ENCODE measurements around the gene SLC7A14. TPM values are rescaled to one million over a fixed set of nuclear protein-coding genes. Genes with fewer than 3 reads are reported as not detected.

The SLC7A14 gene
- total and polyA plus RNA-seq, 8 donors: 0.09 to 1.9 (median 0.20) TPM

DNA sequence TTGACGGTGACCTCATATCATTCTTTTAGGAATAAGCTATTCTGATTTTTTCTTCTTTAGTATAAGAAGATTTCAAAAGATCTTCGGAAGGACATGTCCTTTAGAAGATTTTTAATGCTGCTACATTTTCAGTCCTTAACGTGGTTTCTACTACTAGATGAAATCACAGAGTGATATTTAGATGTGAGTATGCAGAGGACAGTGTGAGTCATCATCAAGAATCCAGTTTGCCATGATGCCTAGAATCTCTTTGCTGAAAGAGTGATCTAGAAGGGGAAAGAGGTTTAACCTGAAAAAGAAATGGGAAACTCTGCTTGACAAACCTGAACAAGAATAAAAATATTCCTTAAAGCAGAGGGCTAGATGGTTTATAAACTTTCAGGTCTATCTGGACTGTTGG lies 43.2 kb downstream of the SLC7A14 start:
- H3K27me3 ChIP-seq: peaks cover 0 to 2% (median 0%) of the 10 kb centered on the region in 4 donors
- no peak for DNase-seq
- no peaks in the 10 kb centered on the region for H3K9me3 ChIP-seq
- ATAC-seq: no peak
- no peaks in the 10 kb centered on the region for H3K36me3 ChIP-seq
- TF ChIP-seq, protein P1, sequence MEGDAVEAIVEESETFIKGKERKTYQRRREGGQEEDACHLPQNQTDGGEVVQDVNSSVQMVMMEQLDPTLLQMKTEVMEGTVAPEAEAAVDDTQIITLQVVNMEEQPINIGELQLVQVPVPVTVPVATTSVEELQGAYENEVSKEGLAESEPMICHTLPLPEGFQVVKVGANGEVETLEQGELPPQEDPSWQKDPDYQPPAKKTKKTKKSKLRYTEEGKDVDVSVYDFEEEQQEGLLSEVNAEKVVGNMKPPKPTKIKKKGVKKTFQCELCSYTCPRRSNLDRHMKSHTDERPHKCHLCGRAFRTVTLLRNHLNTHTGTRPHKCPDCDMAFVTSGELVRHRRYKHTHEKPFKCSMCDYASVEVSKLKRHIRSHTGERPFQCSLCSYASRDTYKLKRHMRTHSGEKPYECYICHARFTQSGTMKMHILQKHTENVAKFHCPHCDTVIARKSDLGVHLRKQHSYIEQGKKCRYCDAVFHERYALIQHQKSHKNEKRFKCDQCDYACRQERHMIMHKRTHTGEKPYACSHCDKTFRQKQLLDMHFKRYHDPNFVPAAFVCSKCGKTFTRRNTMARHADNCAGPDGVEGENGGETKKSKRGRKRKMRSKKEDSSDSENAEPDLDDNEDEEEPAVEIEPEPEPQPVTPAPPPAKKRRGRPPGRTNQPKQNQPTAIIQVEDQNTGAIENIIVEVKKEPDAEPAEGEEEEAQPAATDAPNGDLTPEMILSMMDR (IDR thresholded peaks at IDR 0.05): no peak
- no peak overlapping the region for H3K4me3 ChIP-seq
- no peak for FAIRE-seq
- H3K27ac ChIP-seq: no peak overlapping the region
- no peaks in the 10 kb centered on the region for H3K4me1 ChIP-seq
- 75 to 76% methylated on average over 3 of the region's 3 CpGs for WGBS, 2 donors
- intact Hi-C loops (cut with DNase I): no loop called here

DNA sequence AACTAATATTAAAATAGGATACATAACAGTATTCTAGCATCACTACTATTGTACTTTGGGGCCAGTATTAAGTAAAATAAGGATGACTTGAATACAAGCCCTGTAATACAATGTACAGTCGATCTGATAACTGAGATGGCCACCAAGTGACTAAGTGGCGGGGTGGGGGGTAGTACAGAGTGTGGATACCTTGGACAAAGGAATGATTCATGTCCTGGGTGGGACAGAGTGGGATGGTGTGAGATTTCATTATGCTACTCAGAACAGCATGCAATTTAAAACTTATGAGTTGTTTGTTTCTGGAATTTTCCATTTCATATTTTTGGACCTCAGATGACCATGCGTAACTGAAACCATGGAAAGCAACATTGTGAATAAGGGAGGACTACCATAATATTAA lies 46.0 kb downstream of the SLC7A14 start:
- no peak overlapping the region for H3K27ac ChIP-seq
- WGBS, 2 donors: 68 to 73% methylated on average over 3 of the region's 3 CpGs
- ATAC-seq (no peak), FAIRE-seq (no peak), DNase-seq (no peak)
- intact Hi-C loops (cut with DNase I): no loop called here
- H3K27me3 ChIP-seq: peaks cover 0 to 2% (median 0%) of the 10 kb centered on the region in 4 donors
- no peak overlapping the region for H3K4me3 ChIP-seq
- TF ChIP-seq, protein P1 (IDR thresholded peaks at IDR 0.05): no peak
- H3K9me3 ChIP-seq: no peaks in the 10 kb centered on the region
- H3K36me3 ChIP-seq: no peaks in the 10 kb centered on the region
- H3K4me1 ChIP-seq: no peaks in the 10 kb centered on the region

DNA sequence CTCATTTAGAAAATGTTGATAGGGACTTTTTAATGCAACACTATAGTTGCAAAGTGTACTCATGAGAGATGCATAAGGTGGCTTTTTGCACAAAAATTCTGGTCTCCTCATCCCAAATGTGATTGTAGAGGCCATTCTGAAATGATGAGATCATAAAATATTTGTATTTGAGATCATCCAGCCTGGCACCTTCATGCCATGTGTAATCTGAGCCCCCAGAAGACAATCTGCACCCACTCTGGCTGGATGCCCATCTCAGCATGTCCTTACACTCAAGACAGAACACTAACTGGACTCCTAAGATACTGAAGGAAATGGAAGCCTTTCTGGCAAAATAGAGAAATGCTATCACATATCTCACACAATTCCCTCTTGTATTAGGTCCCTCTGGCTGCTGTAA lies 49.2 kb downstream of the SLC7A14 start:
- H3K27ac ChIP-seq: no peak overlapping the region
- TF ChIP-seq, protein P1 (IDR thresholded peaks at IDR 0.05): no peak
- no peak for DNase-seq
- H3K9me3 ChIP-seq: no peaks in the 10 kb centered on the region
- no peak for ATAC-seq
- H3K4me1 ChIP-seq: no peaks in the 10 kb centered on the region
- no peaks in the 10 kb centered on the region for H3K36me3 ChIP-seq
- FAIRE-seq: no peak
- intact Hi-C loops (cut with DNase I): no loop called here
- no peak overlapping the region for H3K4me3 ChIP-seq
- peaks cover 0 to 2% (median 0%) of the 10 kb centered on the region in 4 donors for H3K27me3 ChIP-seq

DNA sequence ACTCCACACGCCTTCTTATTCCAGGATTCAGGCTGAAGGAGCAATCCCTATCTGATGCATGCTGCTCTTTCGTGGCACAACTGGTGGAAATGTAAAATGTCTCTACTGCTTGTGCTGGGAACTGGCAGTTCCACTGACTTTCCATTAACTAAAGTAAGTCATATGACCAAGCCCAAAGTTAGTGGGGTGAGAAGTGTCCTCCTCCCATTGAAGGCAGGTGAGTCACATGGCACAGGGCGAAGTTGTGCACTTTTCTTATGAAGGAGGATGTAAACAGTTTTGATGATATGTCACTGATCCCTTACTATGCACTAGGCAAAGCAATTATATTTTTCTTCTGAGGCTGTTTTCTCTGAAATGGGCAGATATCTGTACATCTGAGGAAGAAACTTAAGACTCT lies 51.6 kb downstream of the SLC7A14 start:
- Histone ChIP-seq H3K27ac (no peak overlapping the region), H3K4me1 (no peaks in the 10 kb centered on the region), H3K27me3 (peaks cover 0 to 2% (median 0%) of the 10 kb centered on the region in 4 donors), H3K4me3 (no peak overlapping the region), H3K9me3 (no peaks in the 10 kb centered on the region), H3K36me3 (no peaks in the 10 kb centered on the region)
- no peak for FAIRE-seq
- no peak for DNase-seq
- 67 to 80% methylated on average over 3 of the region's 3 CpGs for WGBS, 2 donors
- no peak for ATAC-seq
- TF ChIP-seq, protein P1 (IDR thresholded peaks at IDR 0.05): no peak
- intact Hi-C loops (cut with DNase I): no loop called here

DNA sequence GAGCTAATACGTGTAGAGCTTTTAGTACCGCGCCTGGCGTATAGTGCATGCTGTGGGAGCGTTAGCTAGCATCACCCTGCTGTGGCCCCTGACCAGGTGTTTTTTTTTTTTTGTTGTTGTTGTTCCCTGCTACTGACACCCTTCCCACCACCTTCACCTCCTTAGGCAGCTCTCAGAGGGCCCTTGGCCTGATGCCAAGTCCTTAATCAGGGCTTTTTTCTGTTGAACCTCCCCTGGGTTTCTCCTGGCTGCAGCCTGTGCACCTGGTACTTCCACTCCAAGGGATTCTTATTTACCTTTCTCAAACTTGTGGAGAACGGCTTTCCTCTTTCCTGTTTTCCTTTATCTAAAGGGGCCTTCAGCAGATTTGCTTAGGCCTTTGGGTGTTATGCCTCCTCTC lies 53.3 kb downstream of the SLC7A14 start:
- DNase-seq (no peak), ATAC-seq (no peak), FAIRE-seq (no peak)
- no peak overlapping the region for H3K27ac ChIP-seq
- intact Hi-C loops (cut with DNase I): no loop called here
- TF ChIP-seq, protein P1 (IDR thresholded peaks at IDR 0.05): no peak
- H3K4me1 ChIP-seq: no peaks in the 10 kb centered on the region
- H3K4me3 ChIP-seq: no peak overlapping the region
- 71 to 80% methylated on average over 6 of the region's 6 CpGs for WGBS, 2 donors
- H3K9me3 ChIP-seq: no peaks in the 10 kb centered on the region
- no peaks in the 10 kb centered on the region for H3K27me3 ChIP-seq
- H3K36me3 ChIP-seq: no peaks in the 10 kb centered on the region

All from pancreas (tissue), 10 donors.